HL-60 (cell line): Measurements from ENCODE around the gene MAT2A.

Experiments used
- DNase-seq, 2 experiments: peaks; one replicate each; pipeline ENCODE4 v3.0.0-alpha.2; 2010 to 2020; ENCODE audit warnings: low read depth in 1 of 2, low spot score in 1 of 2
- H3K27ac ChIP-seq: fragments of 250-450 bp; sonication (Bioruptor Pico); replicated peaks from 2 replicates; pipeline ENCODE4 v1.5.1; 2020; ENCODE audit warnings: mild to moderate bottlenecking, moderate library complexity
- H3K27me3 ChIP-seq: fragments of 250-450 bp; sonication (Bioruptor Pico); 2 replicates; pipeline ENCODE4 v1.5.1; 2021; ENCODE audit warnings: mild to moderate bottlenecking, moderate library complexity; ENCODE audit not compliant: insufficient read depth, poor library complexity, severe bottlenecking
- H3K4me3 ChIP-seq: replicated peaks from 2 replicates; pipeline ENCODE4 v1.5.1; 2011; ENCODE audit warnings: mild to moderate bottlenecking, control low read depth, low read length; ENCODE audit not compliant: insufficient read depth
- CTCF ChIP-seq: IDR thresholded peaks from one replicate; pipeline ENCODE4 v1.5.1; 2011; ENCODE audit warnings: low read length, control low read depth, inconsistent platforms; ENCODE audit not compliant: insufficient read depth
- GABPA ChIP-seq: IDR thresholded peaks from 2 replicates; pipeline ENCODE4 v1.6.1; 2012; ENCODE audit warnings: low read depth
- POLR2AphosphoS5 ChIP-seq: IDR thresholded peaks from 2 replicates; pipeline ENCODE4 v1.6.1; 2012; ENCODE audit warnings: low read depth
- REST ChIP-seq: IDR thresholded peaks from 2 replicates; pipeline ENCODE4 v1.6.1; 2012; ENCODE audit warnings: low read depth; ENCODE audit not compliant: insufficient replicate concordance
- SPI1 ChIP-seq: IDR thresholded peaks from 2 replicates; pipeline ENCODE4 v1.6.1; 2012; ENCODE audit warnings: low read depth, mild to moderate bottlenecking, borderline replicate concordance

Gene MAT2A

GRCh38 chr2:85516653-85517389 lies 22.1 kb upstream of the MAT2A start:
- H3K4me3 ChIP-seq, result no peak overlapping the region
- DNase-seq, result no peak
- no peaks in the 10 kb centered on the region for H3K27me3 ChIP-seq
- peak overlapping the region; percentile 36 for H3K27ac ChIP-seq
- peak; percentile 30; the same call in 1 of the 2 replicates for TF ChIP-seq SPI1
- no peak for TF ChIP-seq POLR2AphosphoS5

GRCh38 chr2:85522090-85522647 lies 16.8 kb upstream of the MAT2A start:
- Histone ChIP-seq H3K27me3 (no peaks in the 10 kb centered on the region), H3K27ac (no peak overlapping the region), H3K4me3 (no peak overlapping the region)
- TF ChIP-seq REST (no peak), POLR2AphosphoS5 (no peak), GABPA (no peak), CTCF (no peak), SPI1 (no peak)
- no peak for DNase-seq

GRCh38 chr2:85523062-85523902 lies 15.7 kb upstream of the MAT2A start:
- DNase-seq, result no peak
- Histone ChIP-seq H3K27me3 (no peaks in the 10 kb centered on the region), H3K27ac (peak overlapping the region; percentile 78), H3K4me3 (no peak overlapping the region)
- TF ChIP-seq POLR2AphosphoS5 (no peak), REST (no peak), CTCF (no peak), GABPA (no peak), SPI1 (no peak)

- TF ChIP-seq CTCF (no peak), GABPA (no peak), REST (no peak), SPI1 (no peak), POLR2AphosphoS5 (no peak)
- no peaks in the 10 kb centered on the region for H3K27me3 ChIP-seq
- DNase-seq, result no peak
- H3K27ac ChIP-seq, result peak overlapping the region; percentile 78
- H3K4me3 ChIP-seq, result no peak overlapping the region
Measured at GRCh38 chr2:85523903-85524335, 15.0 kb upstream of the MAT2A start.
